MM.1S (cell line): ENCODE data around the gene PHB1.

Experiments used
- DNase-seq: peaks from one replicate; pipeline ENCODE4 v3.0.0-alpha.2; 2015
- H2AFZ ChIP-seq: fragments of 300-600 bp; sonication (generic); 2 replicates; pipeline ENCODE4 v1.6.0; 2016; ENCODE audit warnings: antibody characterized with exemption, low read length
- H3F3A ChIP-seq: fragments of 300-600 bp; sonication (generic); 2 replicates; pipeline ENCODE4 v1.6.1; 2016; ENCODE audit warnings: mild to moderate bottlenecking, antibody characterized with exemption, low read length, moderate library complexity, mixed read lengths; ENCODE audit not compliant: insufficient read depth
- H3K27ac ChIP-seq: fragments of 300-600 bp; sonication (generic); 2 replicates; pipeline ENCODE4 v1.5.1; 2016; ENCODE audit warnings: mild to moderate bottlenecking, low read length
- H3K27me3 ChIP-seq: fragments of 300-600 bp; sonication (generic); replicated peaks from 2 replicates; pipeline ENCODE4 v1.6.0; 2016; ENCODE audit warnings: low read length; ENCODE audit not compliant: insufficient read depth
- H3K36me3 ChIP-seq: fragments of 300-600 bp; sonication (generic); replicated peaks from 2 replicates; pipeline ENCODE4 v1.6.1; 2016; ENCODE audit warnings: mild to moderate bottlenecking, low read length, mixed read lengths; ENCODE audit not compliant: insufficient read depth
- H3K4me1 ChIP-seq: fragments of 300-600 bp; sonication (generic); 2 replicates; pipeline ENCODE4 v1.6.1; 2016; ENCODE audit warnings: low read length, mixed read lengths
- H3K4me2 ChIP-seq: fragments of 300-600 bp; sonication (generic); 2 replicates; pipeline ENCODE4 v1.6.0; 2016; ENCODE audit warnings: low read depth, low read length
- H3K4me3 ChIP-seq: fragments of 300-600 bp; sonication (generic); 2 replicates; pipeline ENCODE4 v1.5.1; 2016; ENCODE audit warnings: low read length, mixed read lengths
- H3K79me2 ChIP-seq: fragments of 300-600 bp; sonication (generic); 2 replicates; pipeline ENCODE4 v1.6.1; 2016; ENCODE audit warnings: mixed run types, low read length, mixed read lengths
- H3K9ac ChIP-seq: fragments of 300-600 bp; sonication (generic); 2 replicates; pipeline ENCODE4 v1.6.1; 2016; ENCODE audit warnings: low read length, mixed read lengths
- H3K9me2 ChIP-seq: fragments of 300-600 bp; sonication (generic); replicated peaks from 2 replicates; pipeline ENCODE4 v1.6.1; 2016; ENCODE audit warnings: mild to moderate bottlenecking, low read length, mixed read lengths; ENCODE audit not compliant: insufficient read depth
- H3K9me3 ChIP-seq: fragments of 300-600 bp; sonication (generic); replicated peaks from 2 replicates; pipeline ENCODE4 v1.6.1; 2016; ENCODE audit warnings: mild to moderate bottlenecking, low read length, mixed read lengths; ENCODE audit not compliant: insufficient read depth
- H4K20me1 ChIP-seq: fragments of 300-600 bp; sonication (generic); 2 replicates; pipeline ENCODE4 v1.6.1; 2016; ENCODE audit warnings: mild to moderate bottlenecking, low read length, moderate library complexity, mixed read lengths; ENCODE audit not compliant: insufficient read depth
- EZH2 ChIP-seq: fragments of 300-600 bp; sonication (generic); optimal IDR thresholded peaks from 2 replicates; pipeline ENCODE3; 2017; ENCODE audit warnings: low read depth, mild to moderate bottlenecking, antibody characterized with exemption, low read length, mixed read lengths
- EZH2phosphoT487 ChIP-seq: fragments of 300-600 bp; sonication (generic); IDR thresholded peaks from 2 replicates; pipeline ENCODE4 v1.6.1; 2018; ENCODE audit warnings: antibody characterized with exemption, low read length
- TF ChIP-seq, protein P1 (sequence below): fragments of 300-600 bp; sonication (generic); IDR thresholded peaks from 2 replicates; pipeline ENCODE4 v1.5.1; 2016; ENCODE audit warnings: antibody characterized with exemption, low read length, mixed read lengths

The PHB1 gene

DNA sequence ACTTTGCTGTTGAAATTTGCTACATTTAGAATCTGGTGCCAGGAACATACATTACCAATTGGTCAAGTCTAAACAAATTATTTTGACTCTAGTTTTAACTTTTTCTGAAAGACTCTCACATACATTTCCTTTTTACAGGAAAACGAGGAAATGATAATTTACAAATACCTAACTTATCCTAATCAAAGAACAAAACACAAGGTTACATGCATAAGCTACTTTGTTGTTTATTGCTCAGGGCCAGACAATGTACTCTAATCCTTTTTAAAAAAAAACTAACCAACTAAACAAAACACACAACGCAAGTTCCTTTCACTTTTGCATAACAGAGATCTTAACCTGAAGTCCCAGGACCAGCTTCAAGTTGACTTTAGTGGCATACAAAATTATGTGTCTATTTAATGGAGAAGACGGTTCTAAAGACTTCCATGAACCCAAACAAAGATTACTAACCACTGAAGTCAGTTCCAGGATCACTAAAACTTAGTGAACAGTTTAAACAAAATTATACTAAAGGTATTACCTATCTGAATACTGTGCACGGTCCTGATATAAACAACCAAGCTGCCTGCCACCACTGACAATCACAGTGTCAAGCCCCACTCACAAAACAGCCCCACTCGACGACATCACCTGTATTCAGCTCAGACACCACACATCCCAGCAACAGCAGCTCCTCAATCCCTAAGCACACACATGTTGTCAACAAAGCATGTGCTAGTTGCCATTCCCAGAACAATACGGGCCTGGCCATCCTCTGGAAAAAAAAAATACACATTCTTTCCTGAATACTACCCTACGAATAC lies 54.5 kb downstream of the PHB1 start:
- peak overlapping the region; percentile 87 for H3K4me2 ChIP-seq
- peaks cover 46% of the 10 kb centered on the region for H3F3A ChIP-seq
- peaks cover 29% of the 10 kb centered on the region for H3K4me1 ChIP-seq
- H3K36me3 ChIP-seq, result no peaks in the 10 kb centered on the region
- no peak for TF ChIP-seq EZH2
- H3K9me3 ChIP-seq, result no peaks in the 10 kb centered on the region
- DNase-seq, result peak; percentile 57
- H3K27me3 ChIP-seq, result no peaks in the 10 kb centered on the region
- H2AFZ ChIP-seq, result no peak overlapping the region; the same call in 1 of the 2 replicates
- no peaks in the 10 kb centered on the region for H4K20me1 ChIP-seq
- no peaks in the 10 kb centered on the region for H3K9me2 ChIP-seq
- H3K79me2 ChIP-seq, result peaks cover 60% of the 10 kb centered on the region
- peak overlapping the region; percentile 85; the same call in 1 of the 2 replicates for H3K9ac ChIP-seq
- H3K27ac ChIP-seq, result peak overlapping the region; percentile 81; the same call in 1 of the 2 replicates
- H3K4me3 ChIP-seq, result peak overlapping the region; percentile 80

GRCh38 chr17:49358641-49359247 lies 55.9 kb downstream of the PHB1 start:
- Histone ChIP-seq H3K9me2 (no peaks in the 10 kb centered on the region), H3F3A (peaks cover 46% of the 10 kb centered on the region), H3K36me3 (no peaks in the 10 kb centered on the region), H4K20me1 (no peaks in the 10 kb centered on the region), H3K4me1 (peaks cover 27% of the 10 kb centered on the region), H3K9ac (peak overlapping the region; percentile 85; the same call in 1 of the 2 replicates), H3K27ac (peak overlapping the region; percentile 60), H3K79me2 (peaks cover 75% of the 10 kb centered on the region), H3K4me3 (peak overlapping the region; percentile 80), H3K9me3 (no peaks in the 10 kb centered on the region), H3K27me3 (no peaks in the 10 kb centered on the region), H2AFZ (no peak overlapping the region), H3K4me2 (peak overlapping the region; percentile 87)
- TF ChIP-seq EZH2 (no peak), EZH2phosphoT487 (no peak)
- TF ChIP-seq, protein P1, sequence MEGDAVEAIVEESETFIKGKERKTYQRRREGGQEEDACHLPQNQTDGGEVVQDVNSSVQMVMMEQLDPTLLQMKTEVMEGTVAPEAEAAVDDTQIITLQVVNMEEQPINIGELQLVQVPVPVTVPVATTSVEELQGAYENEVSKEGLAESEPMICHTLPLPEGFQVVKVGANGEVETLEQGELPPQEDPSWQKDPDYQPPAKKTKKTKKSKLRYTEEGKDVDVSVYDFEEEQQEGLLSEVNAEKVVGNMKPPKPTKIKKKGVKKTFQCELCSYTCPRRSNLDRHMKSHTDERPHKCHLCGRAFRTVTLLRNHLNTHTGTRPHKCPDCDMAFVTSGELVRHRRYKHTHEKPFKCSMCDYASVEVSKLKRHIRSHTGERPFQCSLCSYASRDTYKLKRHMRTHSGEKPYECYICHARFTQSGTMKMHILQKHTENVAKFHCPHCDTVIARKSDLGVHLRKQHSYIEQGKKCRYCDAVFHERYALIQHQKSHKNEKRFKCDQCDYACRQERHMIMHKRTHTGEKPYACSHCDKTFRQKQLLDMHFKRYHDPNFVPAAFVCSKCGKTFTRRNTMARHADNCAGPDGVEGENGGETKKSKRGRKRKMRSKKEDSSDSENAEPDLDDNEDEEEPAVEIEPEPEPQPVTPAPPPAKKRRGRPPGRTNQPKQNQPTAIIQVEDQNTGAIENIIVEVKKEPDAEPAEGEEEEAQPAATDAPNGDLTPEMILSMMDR, result no peak
- peak; percentile 82 for DNase-seq

- H3K79me2 ChIP-seq, result peaks cover 87% of the 10 kb centered on the region
- no peaks in the 10 kb centered on the region for H3K9me3 ChIP-seq
- peaks cover 21% of the 10 kb centered on the region for H3K4me1 ChIP-seq
- H3K9ac ChIP-seq, result peak overlapping the region; percentile 19; the same call in 1 of the 2 replicates
- peak overlapping the region; percentile 87 for H3K4me2 ChIP-seq
- H3F3A ChIP-seq, result peaks cover 42% of the 10 kb centered on the region
- no peaks in the 10 kb centered on the region; the same call in 1 of the 2 replicates for H4K20me1 ChIP-seq
- no peak overlapping the region for H2AFZ ChIP-seq
- no peaks in the 10 kb centered on the region for H3K27me3 ChIP-seq
- peak overlapping the region; percentile 60; the same call in 1 of the 2 replicates for H3K27ac ChIP-seq
- TF ChIP-seq EZH2 (no peak), EZH2phosphoT487 (no peak)
- TF ChIP-seq, protein P1, result no peak
- no peaks in the 10 kb centered on the region for H3K36me3 ChIP-seq
- no peak for DNase-seq
- H3K9me2 ChIP-seq, result no peaks in the 10 kb centered on the region
- H3K4me3 ChIP-seq, result peak overlapping the region; percentile 80
Observed at GRCh38 chr17:49357516-49357915, 57.2 kb downstream of the PHB1 start.
